OCI-LY7 (cell line): ENCODE measurements around the gene GLYR1. TPM values are rescaled to one million over a fixed set of nuclear protein-coding genes. Genes with fewer than 3 reads are reported as not detected.

Experiments used
- BruUV-seq: library from RNA; stranded (reverse); fragments of 400-500 nt; replicated peaks from 2 replicates; lab custom pipeline; 2021; lab: Mats Ljungman, UMichigan
- CTCF ChIA-PET: fragments of 300-600 bp; sonication (Branson Sonifier 250); formaldehyde crosslinking; loops from one replicate; lab custom pipeline; 2022; ENCODE audit warnings: antibody characterized with exemption; ENCODE audit not compliant: unreplicated experiment; lab: Charles Lee
- POLR2A ChIA-PET: fragments of 300-600 bp; sonication (Branson Sonifier 250); formaldehyde crosslinking; loops from one replicate; lab custom pipeline; 2022; ENCODE audit warnings: antibody characterized with exemption; lab: Charles Lee
- DNase-seq: peaks from one replicate; pipeline ENCODE4 v3.0.0-alpha.2; 2015; ENCODE audit warnings: low spot score
- H2AFZ ChIP-seq: fragments of 200-600 bp; sonication (generic), shearing (Covaris generic); 2 replicates; pipeline ENCODE4 v1.6.1; 2014; ENCODE audit warnings: mild to moderate bottlenecking, antibody characterized with exemption, low read length, moderate library complexity
- H3K27ac ChIP-seq: fragments of 200-600 bp; sonication (generic); 2 replicates; pipeline ENCODE4 v1.5.1; 2014; ENCODE audit warnings: mixed run types, low read depth, mild to moderate bottlenecking, moderate library complexity, low read length, inconsistent platforms; ENCODE audit not compliant: poor library complexity, severe bottlenecking
- H3K36me3 ChIP-seq: fragments of 200-600 bp; sonication (generic); 2 replicates; pipeline ENCODE4 v1.6.1; 2014; ENCODE audit warnings: mild to moderate bottlenecking, antibody characterized with exemption, low read length, moderate library complexity, mixed read lengths; ENCODE audit not compliant: insufficient read depth
- H3K4me1 ChIP-seq: fragments of 200-600 bp; sonication (generic); 2 replicates; pipeline ENCODE4 v1.5.1; 2014; ENCODE audit warnings: mild to moderate bottlenecking, low read length; ENCODE audit not compliant: insufficient read depth, poor library complexity, severe bottlenecking
- H3K4me2 ChIP-seq: fragments of 200-600 bp; sonication (generic); 2 replicates; pipeline ENCODE4 v1.6.1; 2014; ENCODE audit warnings: mild to moderate bottlenecking, low read length
- H3K4me3 ChIP-seq: fragments of 200-600 bp; sonication (generic); 2 replicates; pipeline ENCODE4 v1.5.1; 2014; ENCODE audit warnings: mild to moderate bottlenecking, low read depth, low read length; ENCODE audit not compliant: poor library complexity, severe bottlenecking
- H3K79me2 ChIP-seq: fragments of 200-600 bp; sonication (generic); 2 replicates; pipeline ENCODE4 v1.6.1; 2016; ENCODE audit warnings: low read depth, mild to moderate bottlenecking, low read length, moderate library complexity, mixed read lengths; ENCODE audit not compliant: insufficient read depth
- H3K9me2 ChIP-seq: fragments of 200-600 bp; sonication (generic); 2 replicates; pipeline ENCODE4 v1.6.1; 2016; ENCODE audit warnings: mild to moderate bottlenecking, low read length, mixed read lengths; ENCODE audit not compliant: insufficient read depth
- H3K9me3 ChIP-seq: fragments of 200-600 bp; sonication (generic); 2 replicates; pipeline ENCODE4 v1.6.1; 2014; ENCODE audit warnings: mild to moderate bottlenecking, mixed run types, low read length, mixed read lengths
- H4K20me1 ChIP-seq: fragments of 200-600 bp; sonication (generic); 2 replicates; pipeline ENCODE4 v1.6.1; 2014; ENCODE audit warnings: mild to moderate bottlenecking, antibody characterized with exemption, low read length, moderate library complexity, mixed read lengths; ENCODE audit not compliant: insufficient read depth
- EZH2phosphoT487 ChIP-seq: fragments of 200-600 bp; sonication (generic); IDR thresholded peaks from 2 replicates; pipeline ENCODE4 v1.6.1; 2018; ENCODE audit warnings: low read depth, borderline replicate concordance, mild to moderate bottlenecking, mixed run types, antibody characterized with exemption, low read length, moderate library complexity, mixed read lengths
- intact Hi-C: fragments of 100-400 bp; cut with micrococcal nuclease; formaldehyde crosslinking; loops from one replicate; pipeline ENCODE4 v1.10.0; 2022; ENCODE audit not compliant: unreplicated experiment
- total RNA-seq, 2 experiments: library from RNA; depleted of rRNA in 1 of 2; stranded (reverse); fragments of >200 nt in 1 of 2; shearing (Covaris generic) in 1 of 2; gene quantifications; 2 replicates each; pipeline ENCODE4 v1.2.3, GENCODE V29; 2014 to 2022
- TF ChIP-seq, protein P1 (sequence below): fragments of 200-600 bp; sonication (generic); conservative IDR thresholded peaks from 2 replicates; pipeline ENCODE4 v1.5.1; 2014; ENCODE audit warnings: mild to moderate bottlenecking, antibody characterized with exemption, low read length, moderate library complexity, mixed read lengths

GLYR1 gene
- total RNA-seq, 2 experiments from 2014 or later: 48.4 to 113 TPM

GRCh38 chr16:4813251-4814003, 33.7 kb downstream of the GLYR1 start:
- H3K9me2 ChIP-seq: no peaks in the 10 kb centered on the region
- ChIA-PET CTCF (no interaction called here), POLR2A (interaction anchor here (0.7 kb wide), 2 partner anchors 27 to 66 kb away, joined by 3 read pairs; no protein-coding TSS in a partner anchor)
- TF ChIP-seq, protein P1, sequence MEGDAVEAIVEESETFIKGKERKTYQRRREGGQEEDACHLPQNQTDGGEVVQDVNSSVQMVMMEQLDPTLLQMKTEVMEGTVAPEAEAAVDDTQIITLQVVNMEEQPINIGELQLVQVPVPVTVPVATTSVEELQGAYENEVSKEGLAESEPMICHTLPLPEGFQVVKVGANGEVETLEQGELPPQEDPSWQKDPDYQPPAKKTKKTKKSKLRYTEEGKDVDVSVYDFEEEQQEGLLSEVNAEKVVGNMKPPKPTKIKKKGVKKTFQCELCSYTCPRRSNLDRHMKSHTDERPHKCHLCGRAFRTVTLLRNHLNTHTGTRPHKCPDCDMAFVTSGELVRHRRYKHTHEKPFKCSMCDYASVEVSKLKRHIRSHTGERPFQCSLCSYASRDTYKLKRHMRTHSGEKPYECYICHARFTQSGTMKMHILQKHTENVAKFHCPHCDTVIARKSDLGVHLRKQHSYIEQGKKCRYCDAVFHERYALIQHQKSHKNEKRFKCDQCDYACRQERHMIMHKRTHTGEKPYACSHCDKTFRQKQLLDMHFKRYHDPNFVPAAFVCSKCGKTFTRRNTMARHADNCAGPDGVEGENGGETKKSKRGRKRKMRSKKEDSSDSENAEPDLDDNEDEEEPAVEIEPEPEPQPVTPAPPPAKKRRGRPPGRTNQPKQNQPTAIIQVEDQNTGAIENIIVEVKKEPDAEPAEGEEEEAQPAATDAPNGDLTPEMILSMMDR: no peak
- TF ChIP-seq EZH2phosphoT487: no peak
- DNase-seq: no peak
- H3K27ac ChIP-seq: no peak overlapping the region
- H3K4me3 ChIP-seq: no peak overlapping the region
- BruUV-seq: no TSS peak
- H3K4me2 ChIP-seq: no peak overlapping the region
- no peaks in the 10 kb centered on the region for H3K79me2 ChIP-seq
- intact Hi-C loops: no loop called here
- no peak overlapping the region for H2AFZ ChIP-seq
- no peaks in the 10 kb centered on the region for H3K4me1 ChIP-seq
- no peaks in the 10 kb centered on the region for H4K20me1 ChIP-seq
- peaks cover 85% of the 10 kb centered on the region for H3K36me3 ChIP-seq
- no peaks in the 10 kb centered on the region for H3K9me3 ChIP-seq

DNA sequence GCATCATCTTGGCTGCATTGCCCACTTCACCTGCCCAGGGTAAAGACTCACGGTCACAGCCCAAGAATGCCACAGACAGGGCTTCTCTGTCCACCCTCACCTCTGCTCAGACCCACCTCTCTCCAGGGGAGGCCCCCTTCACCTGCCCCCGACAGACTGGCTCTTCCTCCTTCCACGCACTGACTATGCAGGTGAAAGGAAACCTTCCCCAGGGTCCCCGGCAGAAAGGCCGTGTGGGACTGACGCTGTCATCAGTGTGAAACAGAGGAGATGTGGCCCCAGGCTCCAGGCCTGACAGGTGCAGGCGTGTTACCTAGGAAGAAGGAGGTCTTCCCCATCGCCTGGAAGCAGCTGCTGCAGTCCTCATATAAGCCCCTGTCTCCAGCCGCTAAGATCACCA, 35.3 kb downstream of the GLYR1 start:
- Histone ChIP-seq H2AFZ (no peak overlapping the region), H3K36me3 (peaks cover 83% of the 10 kb centered on the region), H3K4me2 (no peak overlapping the region), H3K27ac (no peak overlapping the region), H3K4me1 (no peaks in the 10 kb centered on the region), H4K20me1 (no peaks in the 10 kb centered on the region), H3K9me3 (no peaks in the 10 kb centered on the region), H3K4me3 (no peak overlapping the region), H3K9me2 (no peaks in the 10 kb centered on the region), H3K79me2 (no peaks in the 10 kb centered on the region)
- no peak for DNase-seq
- TF ChIP-seq, protein P1: no peak
- TF ChIP-seq EZH2phosphoT487: no peak
- ChIA-PET CTCF (no interaction called here), POLR2A (no interaction called here)
- BruUV-seq: no TSS peak
- intact Hi-C loops: no loop called here

DNA sequence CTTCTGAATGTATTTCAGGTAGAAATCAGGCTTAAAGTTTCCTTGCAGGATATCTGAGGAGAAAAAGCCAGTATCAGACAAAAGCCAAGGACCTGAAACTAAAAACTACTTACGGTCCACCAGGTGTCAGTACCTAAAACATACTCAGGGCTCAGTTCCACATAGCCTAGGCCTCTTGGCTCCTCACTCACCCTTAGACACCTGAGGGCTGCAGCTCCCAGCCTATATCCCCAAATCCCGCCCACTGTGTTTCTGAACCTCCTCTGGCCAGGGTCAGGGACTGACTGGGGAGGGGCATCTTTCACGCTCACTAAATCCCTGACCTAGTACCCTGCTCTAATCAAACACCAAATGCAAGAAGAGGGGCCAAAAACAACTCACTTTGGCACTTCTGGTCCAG, 35.8 kb downstream of the GLYR1 start:
- no peak for DNase-seq
- Histone ChIP-seq H4K20me1 (no peaks in the 10 kb centered on the region), H3K79me2 (no peaks in the 10 kb centered on the region), H3K27ac (no peak overlapping the region), H3K4me2 (no peak overlapping the region), H3K36me3 (peaks cover 83% of the 10 kb centered on the region), H3K4me1 (no peaks in the 10 kb centered on the region), H3K9me2 (no peaks in the 10 kb centered on the region), H2AFZ (no peak overlapping the region), H3K9me3 (no peaks in the 10 kb centered on the region), H3K4me3 (no peak overlapping the region)
- TF ChIP-seq, protein P1: no peak
- TF ChIP-seq EZH2phosphoT487: no peak
- POLR2A ChIA-PET: no interaction called here
- BruUV-seq: no TSS peak
- CTCF ChIA-PET: no interaction called here
- intact Hi-C loops: no loop called here
